Osteocyte (in vitro differentiated cells): Measurements from ENCODE around the gene PTP4A2. TPM values are rescaled to one million over a fixed set of nuclear protein-coding genes. Genes with fewer than 3 reads are reported as not detected.
"Not testable (repeated sequence)": the region's sequence is repeated elsewhere in the genome, so short reads cannot be mapped to it uniquely, and the experiment has no call there.

Experiments used
- DNase-seq: peaks from one replicate; pipeline ENCODE4 v3.0.0; 2021; ENCODE audit warnings: mixed read lengths; ENCODE audit not compliant: unreplicated experiment; ENCODE audit errors: extremely low spot score
- H3K27ac Mint-ChIP-seq: one replicate; pipeline ENCODE4 v1.8.0; 2021; ENCODE audit warnings: mild to moderate bottlenecking, mixed read lengths; ENCODE audit not compliant: unreplicated experiment
- H3K27me3 Mint-ChIP-seq: one replicate; pipeline ENCODE4 v1.8.0; 2021; ENCODE audit warnings: mixed read lengths; ENCODE audit not compliant: unreplicated experiment
- H3K36me3 Mint-ChIP-seq: one replicate; pipeline ENCODE4 v1.8.0; 2021; ENCODE audit warnings: mixed read lengths; ENCODE audit not compliant: unreplicated experiment
- H3K4me1 Mint-ChIP-seq: one replicate; pipeline ENCODE4 v1.8.0; 2021; ENCODE audit warnings: mixed read lengths; ENCODE audit not compliant: unreplicated experiment
- H3K4me3 Mint-ChIP-seq: one replicate; pipeline ENCODE4 v1.8.0; 2021; ENCODE audit warnings: mild to moderate bottlenecking, moderate library complexity, mixed read lengths; ENCODE audit not compliant: unreplicated experiment
- H3K9me3 Mint-ChIP-seq: one replicate; pipeline ENCODE4 v1.8.0; 2021; ENCODE audit warnings: mixed read lengths; ENCODE audit not compliant: unreplicated experiment
- CTCF ChIP-seq: fragments of 200-600 bp; sonication (generic); IDR thresholded peaks from 2 replicates; pipeline ENCODE4 v1.5.0; 2021; ENCODE audit warnings: antibody characterized with exemption, mild to moderate bottlenecking, moderate library complexity
- total RNA-seq: library from RNA; stranded (reverse); gene quantifications from 2 replicates; pipeline ENCODE4 v1.2.1, GENCODE V29; 2021

PTP4A2 gene
- total RNA-seq, 1 donor from 2014 or later = 142 TPM

- peak; percentile 33 for TF ChIP-seq CTCF
- Mint-ChIP-seq H3K4me1 (peaks cover 31% of the 10 kb centered on the region), H3K27me3 (no peaks in the 10 kb centered on the region), H3K9me3 (no peaks in the 10 kb centered on the region), H3K27ac (peak overlapping the region; percentile 95), H3K36me3 (no peaks in the 10 kb centered on the region), H3K4me3 (no peak overlapping the region)
- no peak for DNase-seq
Observed at GRCh38 chr1:31955917-31956736, 18.0 kb upstream of the PTP4A2 start.

GRCh38 chr1:31954607-31955283 is 16.6 kb upstream of the PTP4A2 start:
- Mint-ChIP-seq H3K27me3 (no peaks in the 10 kb centered on the region), H3K4me1 (peaks cover 31% of the 10 kb centered on the region), H3K27ac (peak overlapping the region; percentile 95), H3K4me3 (no peak overlapping the region), H3K9me3 (no peaks in the 10 kb centered on the region), H3K36me3 (no peaks in the 10 kb centered on the region)
- no peak for DNase-seq
- TF ChIP-seq CTCF = no peak

- H3K27ac Mint-ChIP-seq = no peak overlapping the region
- no peak overlapping the region for H3K4me3 Mint-ChIP-seq
- H3K9me3 Mint-ChIP-seq = no peaks in the 10 kb centered on the region
- no peaks in the 10 kb centered on the region for H3K27me3 Mint-ChIP-seq
- no peak for TF ChIP-seq CTCF
- H3K36me3 Mint-ChIP-seq = no peaks in the 10 kb centered on the region
- no peak for DNase-seq
- peaks cover 36% of the 10 kb centered on the region for H3K4me1 Mint-ChIP-seq
Observed at GRCh38 chr1:31952825-31953220, 14.7 kb upstream of the PTP4A2 start.

GRCh38 chr1:31951276-31951675 is 13.1 kb upstream of the PTP4A2 start:
- H3K36me3 Mint-ChIP-seq = no peaks in the 10 kb centered on the region
- no peak overlapping the region for H3K4me3 Mint-ChIP-seq
- no peak overlapping the region for H3K27ac Mint-ChIP-seq
- DNase-seq = no peak
- TF ChIP-seq CTCF = no peak
- no peaks in the 10 kb centered on the region for H3K9me3 Mint-ChIP-seq
- peaks cover 30% of the 10 kb centered on the region for H3K4me1 Mint-ChIP-seq
- H3K27me3 Mint-ChIP-seq = no peaks in the 10 kb centered on the region

GRCh38 chr1:31949862-31950261 is 11.7 kb upstream of the PTP4A2 start:
- no peak for DNase-seq
- no peak for TF ChIP-seq CTCF
- Mint-ChIP-seq H3K36me3 (no peaks in the 10 kb centered on the region), H3K4me3 (no peak overlapping the region), H3K27ac (no peak overlapping the region), H3K4me1 (peaks cover 21% of the 10 kb centered on the region), H3K9me3 (no peaks in the 10 kb centered on the region), H3K27me3 (no peaks in the 10 kb centered on the region)

- H3K4me1 Mint-ChIP-seq = peaks cover 28% of the 10 kb centered on the region
- not testable (repeated sequence) for H3K36me3 Mint-ChIP-seq
Observed at GRCh38 chr1:31945677-31946076, 7.5 kb upstream of the PTP4A2 start.

More at GRCh38 chr1:31945677-31946076, 7.5 kb upstream of the PTP4A2 start:
- H3K4me3 Mint-ChIP-seq, H3K27me3 Mint-ChIP-seq, DNase-seq, H3K9me3 Mint-ChIP-seq: not testable (repeated sequence)
- peak overlapping the region; percentile 23 for H3K27ac Mint-ChIP-seq
